AG09319 (cell line): ENCODE measurements around the gene STRA8.

Experiments used
- DNase-seq: peaks from one replicate; pipeline ENCODE4 v3.0.0-alpha.2; 2010; ENCODE audit warnings: low read depth; ENCODE audit errors: extremely low read depth
- TF ChIP-seq, protein P1 (sequence below): IDR thresholded peaks from 2 replicates; pipeline ENCODE4 v1.5.1; 2011; ENCODE audit warnings: low read depth, mild to moderate bottlenecking, inconsistent platforms, low read length, moderate library complexity

The STRA8 gene

DNA sequence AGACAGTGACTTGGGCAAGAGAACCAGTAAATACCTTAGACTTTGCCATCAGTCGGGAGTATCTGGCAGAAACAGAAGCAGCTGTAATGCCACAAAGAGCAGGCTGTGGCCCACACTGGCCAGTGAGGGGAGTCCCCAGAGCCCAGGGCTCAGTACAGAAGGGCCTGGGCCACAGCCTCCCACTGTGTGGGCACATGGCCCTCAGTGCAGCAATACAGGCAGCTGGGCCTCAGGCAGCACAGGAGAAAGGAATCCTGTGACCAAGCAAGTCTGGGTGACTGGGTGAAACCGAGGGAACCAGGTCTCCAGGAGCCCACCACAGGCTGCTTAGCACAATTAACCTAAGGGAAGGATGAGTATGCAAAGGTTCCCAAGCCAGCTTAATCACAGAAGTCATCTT lies 36.3 kb upstream of the STRA8 start:
- DNase-seq = no peak
- TF ChIP-seq, protein P1, sequence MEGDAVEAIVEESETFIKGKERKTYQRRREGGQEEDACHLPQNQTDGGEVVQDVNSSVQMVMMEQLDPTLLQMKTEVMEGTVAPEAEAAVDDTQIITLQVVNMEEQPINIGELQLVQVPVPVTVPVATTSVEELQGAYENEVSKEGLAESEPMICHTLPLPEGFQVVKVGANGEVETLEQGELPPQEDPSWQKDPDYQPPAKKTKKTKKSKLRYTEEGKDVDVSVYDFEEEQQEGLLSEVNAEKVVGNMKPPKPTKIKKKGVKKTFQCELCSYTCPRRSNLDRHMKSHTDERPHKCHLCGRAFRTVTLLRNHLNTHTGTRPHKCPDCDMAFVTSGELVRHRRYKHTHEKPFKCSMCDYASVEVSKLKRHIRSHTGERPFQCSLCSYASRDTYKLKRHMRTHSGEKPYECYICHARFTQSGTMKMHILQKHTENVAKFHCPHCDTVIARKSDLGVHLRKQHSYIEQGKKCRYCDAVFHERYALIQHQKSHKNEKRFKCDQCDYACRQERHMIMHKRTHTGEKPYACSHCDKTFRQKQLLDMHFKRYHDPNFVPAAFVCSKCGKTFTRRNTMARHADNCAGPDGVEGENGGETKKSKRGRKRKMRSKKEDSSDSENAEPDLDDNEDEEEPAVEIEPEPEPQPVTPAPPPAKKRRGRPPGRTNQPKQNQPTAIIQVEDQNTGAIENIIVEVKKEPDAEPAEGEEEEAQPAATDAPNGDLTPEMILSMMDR = no peak

DNA sequence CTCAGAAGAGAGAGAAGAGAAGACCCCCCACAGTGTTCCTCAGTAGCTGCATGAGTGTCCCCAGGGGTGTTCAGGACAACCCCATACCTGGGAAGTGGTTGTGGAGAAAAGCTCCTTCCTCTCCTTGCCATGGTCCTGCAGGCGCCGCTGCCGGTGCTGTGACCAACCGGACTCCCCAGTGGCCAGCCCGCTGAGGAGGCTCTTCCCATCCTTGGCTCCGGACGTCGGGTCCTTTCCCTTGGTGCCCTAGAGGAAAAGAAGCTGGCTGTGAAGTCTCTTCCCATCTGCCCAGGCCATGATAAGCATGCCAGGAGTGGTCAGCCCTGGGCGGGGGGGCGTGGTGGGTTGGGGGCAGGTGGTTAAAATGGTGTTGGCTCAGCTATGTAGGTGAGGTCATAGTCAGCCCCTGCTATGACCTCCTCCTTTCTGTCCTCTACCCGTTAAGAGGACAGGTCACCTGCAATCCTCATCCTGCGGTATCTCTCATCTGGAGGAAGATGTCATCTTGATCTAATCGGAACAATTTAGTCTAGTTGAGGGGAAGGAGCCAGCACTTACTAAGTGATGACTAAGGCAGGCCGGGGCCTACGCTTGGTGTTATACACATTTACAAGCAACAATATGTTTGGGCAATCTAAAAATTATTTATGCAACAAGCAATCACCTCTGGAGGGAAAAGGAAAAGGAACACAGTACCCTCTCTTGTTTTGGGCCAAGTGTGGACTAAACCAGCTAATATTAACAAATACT lies 35.6 kb upstream of the STRA8 start:
- no peak for DNase-seq
- TF ChIP-seq, protein P1 = no peak

DNA sequence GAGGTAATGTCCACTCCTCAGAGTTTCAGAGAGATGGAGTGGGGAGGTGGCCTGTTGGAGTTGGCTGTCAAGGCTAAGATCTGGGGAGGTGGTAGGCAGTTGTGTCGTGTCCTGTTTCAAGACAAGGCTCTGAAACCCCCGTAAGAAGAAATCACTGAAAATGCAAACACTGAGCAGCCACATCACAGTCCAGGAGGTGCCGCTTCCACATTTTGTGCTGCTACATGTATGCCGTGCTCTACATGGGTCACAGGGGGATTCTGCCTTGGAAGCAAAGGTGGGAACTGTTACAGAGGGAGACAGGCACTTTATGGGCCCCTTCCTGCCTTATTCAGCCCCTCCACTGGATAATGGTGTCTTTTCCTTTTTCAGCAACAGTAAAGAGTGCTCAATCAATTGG lies 34.2 kb upstream of the STRA8 start:
- TF ChIP-seq, protein P1 = no peak

DNA sequence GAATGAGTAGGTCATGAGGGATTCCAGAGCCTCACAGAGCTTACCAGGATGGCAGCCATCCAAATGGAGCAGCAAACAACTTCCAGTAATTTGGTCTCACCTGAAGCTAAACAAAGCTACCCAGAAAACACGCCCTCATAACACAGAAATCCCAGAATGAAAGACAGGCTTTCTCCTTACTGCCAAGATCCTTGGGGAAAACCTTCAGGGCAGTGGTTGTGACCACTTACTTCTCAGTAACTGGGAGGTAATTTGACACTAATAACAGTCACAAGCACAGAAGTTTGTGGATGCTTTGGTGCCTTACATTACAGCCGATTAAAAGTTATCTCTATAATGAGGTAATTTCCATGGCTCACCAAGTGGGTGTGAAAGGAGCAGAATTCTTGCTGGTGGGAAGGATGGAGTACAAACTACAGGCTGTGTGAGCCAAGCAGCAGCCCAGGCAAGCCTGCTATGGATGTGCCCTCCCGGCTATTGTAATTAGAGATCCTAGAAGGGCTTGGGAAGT lies 32.8 kb upstream of the STRA8 start:
- no peak for DNase-seq
- TF ChIP-seq, protein P1 = no peak

More for the DNA sequence above, 34.2 kb upstream of the STRA8 start:
- DNase-seq = no peak

DNA sequence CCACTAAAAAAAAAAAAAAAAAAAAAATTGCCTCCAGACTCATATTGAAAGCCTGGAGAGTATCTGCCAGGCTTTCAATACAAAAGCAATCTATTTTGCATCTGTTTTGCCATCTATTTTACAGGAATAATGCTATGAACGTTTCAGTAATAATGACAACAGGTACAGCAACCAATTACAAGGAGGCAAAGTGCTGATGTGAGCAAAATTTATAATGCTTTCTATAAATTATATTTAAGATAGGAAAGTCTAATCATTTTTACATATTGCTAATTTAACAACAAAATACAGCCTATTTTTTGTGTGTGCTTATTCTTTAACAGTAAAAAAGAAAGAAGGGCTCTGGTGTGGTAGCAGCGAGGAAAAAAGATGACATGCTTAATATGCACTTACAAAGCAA lies 32.3 kb upstream of the STRA8 start:
- no peak for DNase-seq
- TF ChIP-seq, protein P1 = no peak

DNA sequence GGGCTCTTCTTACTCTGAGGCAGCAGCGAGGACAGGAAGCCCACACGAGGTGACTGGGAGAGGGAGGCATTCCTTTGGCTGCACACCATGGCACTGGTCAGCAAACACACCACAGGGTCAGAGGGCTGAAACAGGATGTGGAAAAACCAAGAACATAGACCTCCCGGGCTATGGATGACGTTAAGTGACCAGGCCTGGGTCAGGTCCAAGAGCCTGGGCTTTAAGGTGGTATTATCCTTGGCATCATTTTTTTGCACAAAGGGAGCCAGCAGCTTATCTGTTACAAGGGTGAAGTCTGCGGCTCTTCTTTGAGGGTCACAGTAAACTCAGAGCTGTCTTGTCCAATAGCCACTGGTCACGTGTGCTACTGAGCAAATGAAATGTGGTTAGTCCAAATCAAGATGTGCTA lies 29.3 kb upstream of the STRA8 start:
- DNase-seq = no peak

DNA sequence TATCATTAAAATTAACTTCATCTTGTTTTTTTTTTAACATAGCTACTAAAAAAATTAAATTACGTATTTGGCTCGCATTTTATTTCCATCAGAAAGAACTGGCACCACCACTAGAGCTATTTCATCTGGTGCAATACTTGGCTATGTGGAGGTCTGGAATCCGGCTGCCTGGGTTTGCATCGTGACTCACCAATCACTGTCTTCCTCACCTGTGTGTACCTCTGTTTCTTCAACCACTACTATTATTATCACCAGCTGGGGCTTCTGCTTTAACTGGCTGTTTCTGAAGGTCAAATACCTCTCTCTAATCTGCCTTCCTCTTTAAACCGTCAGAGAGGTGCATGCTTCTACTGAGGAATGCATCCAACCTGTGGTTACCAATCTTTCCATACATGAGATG lies 28.8 kb upstream of the STRA8 start:
- TF ChIP-seq, protein P1 = no peak
- DNase-seq = no peak

More for the DNA sequence above, 29.3 kb upstream of the STRA8 start:
- TF ChIP-seq, protein P1 = no peak
